ENCODE measurements around the gene KISS1R. TPM values are rescaled to one million over a fixed set of nuclear protein-coding genes. Genes with fewer than 3 reads are reported as not detected.

Gene KISS1R
- total RNA-seq, 4 donors from 2014 or later: not detected

GRCh38 chr19:907183-907853 lies 9.8 kb upstream of the KISS1R start:
- H3K4me3 ChIP-seq: no peak overlapping the region
- peak overlapping the region in 1 of 4 donors; percentile 40 for H3K27ac ChIP-seq
- no peak for DNase-seq (ENCODE audit: low spot score in 2 of 2)
- H3K9me3 ChIP-seq: no peaks in the 10 kb centered on the region
- 87 to 88% methylated on average over 9 to 10 of the region's 14 CpGs for WGBS, 2 donors
- H3K27me3 ChIP-seq: no peaks in the 10 kb centered on the region
- no peak for TF ChIP-seq POLR2A (IDR thresholded peaks at IDR 0.05)
- TF ChIP-seq CTCF (IDR thresholded peaks at IDR 0.05): no peak
- no peak for TF ChIP-seq EP300 (IDR thresholded peaks at IDR 0.05)
- peaks cover 0 to 8% (median 0%) of the 10 kb centered on the region in 3 donors for H3K36me3 ChIP-seq
- peaks cover 0 to 26% (median 10%) of the 10 kb centered on the region in 4 donors for H3K4me1 ChIP-seq

DNA sequence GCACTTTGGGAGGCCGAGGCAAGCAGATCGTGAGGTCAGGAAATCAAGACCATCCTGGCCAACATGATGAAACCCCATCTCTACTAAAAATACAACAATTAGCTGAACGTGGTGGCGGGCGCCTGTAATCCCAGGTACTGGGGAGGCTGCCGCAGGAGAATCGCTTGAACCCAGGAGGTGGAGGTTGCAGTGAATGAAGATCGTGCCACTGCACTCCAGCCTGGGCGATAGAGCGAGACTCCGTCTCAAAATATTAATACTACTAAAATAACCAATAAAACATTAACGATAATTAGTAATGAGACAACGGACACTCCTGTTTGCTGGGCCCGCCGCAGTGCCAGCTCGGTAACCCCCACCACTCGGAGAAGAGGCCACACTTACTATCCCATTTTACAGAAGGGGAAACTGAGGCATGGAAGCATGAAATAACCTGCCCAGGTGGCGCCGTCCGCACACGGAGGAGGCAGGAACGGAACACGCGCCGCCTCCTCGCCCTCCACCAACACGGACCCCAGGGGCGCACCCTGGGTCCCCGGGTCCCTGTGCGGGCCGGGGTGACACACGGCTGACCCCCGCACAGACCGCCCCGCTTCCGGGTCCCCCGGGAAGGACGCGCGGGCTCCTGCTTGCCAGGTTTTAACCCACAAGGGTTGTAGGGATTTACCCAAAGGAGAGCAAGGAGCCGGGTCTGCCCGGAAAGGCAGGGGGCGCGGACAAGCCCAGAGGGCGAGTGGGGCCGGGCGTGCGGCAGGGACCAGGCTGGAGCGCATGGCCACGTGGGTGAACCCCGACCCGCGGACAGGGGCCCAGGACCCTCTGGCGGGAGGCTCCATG lies 5.7 kb upstream of the KISS1R start:
- peaks cover 0 to under 1% of the 10 kb centered on the region in 2 donors for H3K27me3 ChIP-seq
- DNase-seq (ENCODE audit: low spot score in 2 of 2): no peak
- no peaks in the 10 kb centered on the region for H3K36me3 ChIP-seq
- no peak for TF ChIP-seq POLR2A (IDR thresholded peaks at IDR 0.05)
- no peak for TF ChIP-seq EP300 (IDR thresholded peaks at IDR 0.05)
- TF ChIP-seq CTCF (IDR thresholded peaks at IDR 0.05): no peak
- 82 to 85% methylated on average over 48 to 50 of the region's 54 CpGs for WGBS, 2 donors
- H3K4me3 ChIP-seq: peak overlapping the region in 1 of 4 donors; percentile 87
- peaks cover 0 to 31% (median 14%) of the 10 kb centered on the region in 4 donors for H3K4me1 ChIP-seq
- H3K27ac ChIP-seq: peak overlapping the region in 1 of 4 donors; percentile 29
- no peaks in the 10 kb centered on the region for H3K9me3 ChIP-seq

GRCh38 chr19:912181-913079 lies 4.7 kb upstream of the KISS1R start:
- peak overlapping the region; percentile 66 to 89 (median 78) for H3K4me3 ChIP-seq
- no peaks in the 10 kb centered on the region for H3K36me3 ChIP-seq
- TF ChIP-seq POLR2A (IDR thresholded peaks at IDR 0.05): no peak
- no peak for TF ChIP-seq CTCF (IDR thresholded peaks at IDR 0.05)
- TF ChIP-seq EP300 (IDR thresholded peaks at IDR 0.05): no peak
- DNase-seq (ENCODE audit: low spot score in 2 of 2): no peak
- 1 to 4% methylated on average over 23 to 45 of the region's 69 CpGs for WGBS, 2 donors
- peaks cover 0 to 40% (median 21%) of the 10 kb centered on the region in 4 donors for H3K4me1 ChIP-seq
- no peaks in the 10 kb centered on the region for H3K9me3 ChIP-seq
- peaks cover 0 to 10% of the 10 kb centered on the region in 2 donors for H3K27me3 ChIP-seq
- peak overlapping the region; percentile 80 to 97 (median 92) for H3K27ac ChIP-seq

DNA sequence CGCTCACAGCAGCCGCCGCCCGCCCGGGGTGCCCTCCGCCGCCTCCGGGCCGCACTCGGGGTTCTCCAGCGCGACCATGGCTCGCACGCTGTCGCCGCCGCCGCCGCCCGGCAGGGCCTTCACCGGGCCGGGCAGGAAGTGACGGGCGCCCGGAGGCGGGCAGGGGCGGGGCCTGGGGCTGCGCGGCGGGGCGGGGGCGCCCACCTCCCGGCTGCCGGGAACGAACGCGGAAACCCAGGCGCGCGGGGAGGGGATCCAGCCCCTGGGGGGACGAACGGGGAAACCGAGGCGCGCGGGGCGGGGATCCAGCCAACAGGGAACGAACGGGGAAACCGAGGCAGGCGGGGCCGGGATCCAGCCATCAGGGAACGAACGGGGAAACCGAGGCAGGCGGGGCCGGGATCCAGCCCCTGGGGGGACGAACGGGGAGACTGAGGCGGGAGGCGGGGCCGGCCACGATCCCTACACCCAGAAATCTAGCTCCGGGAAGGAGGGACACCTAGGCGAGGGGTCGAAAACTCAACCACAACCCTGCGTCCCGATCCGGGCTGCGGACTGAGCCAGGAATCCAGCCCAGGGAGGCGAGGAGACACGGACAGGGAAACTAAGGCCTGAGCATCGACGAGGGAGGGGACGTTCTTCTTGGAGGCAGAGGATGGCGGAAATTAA lies 3.9 kb upstream of the KISS1R start, which contains the start of gene R3HDM4:
TSS of gene R3HDM4 (minus strand) at position 140 of the 669 bp plus-strand sequence. CDS start at position 78, 62 bp downstream.
- Histone ChIP-seq H3K9me3 (no peaks in the 10 kb centered on the region), H3K4me1 (peaks cover 0 to 48% (median 26%) of the 10 kb centered on the region in 4 donors), H3K27me3 (peaks cover 0 to 18% of the 10 kb centered on the region in 2 donors), H3K36me3 (no peaks in the 10 kb centered on the region), H3K4me3 (peak within 1 kb of the TSS; percentile 73 to 100 (median 88)), H3K27ac (peak within 1 kb of the TSS; percentile 89 to 97 (median 94))
- 1 to 2% methylated on average over 35 to 45 of the region's 76 CpGs for WGBS, 2 donors
- TF ChIP-seq EP300 (IDR thresholded peaks at IDR 0.05) (peak in 1 of 2 donors; percentile 48), POLR2A (IDR thresholded peaks at IDR 0.05) (peak in 1 of 2 donors; percentile 66), CTCF (IDR thresholded peaks at IDR 0.05) (peak in 1 of 5 experiments; percentile 15)
- peak; percentile 67 to 68 for DNase-seq (ENCODE audit: low spot score in 2 of 2)
